ENCODE data around the gene PRRC2A.

The PRRC2A gene

DNA sequence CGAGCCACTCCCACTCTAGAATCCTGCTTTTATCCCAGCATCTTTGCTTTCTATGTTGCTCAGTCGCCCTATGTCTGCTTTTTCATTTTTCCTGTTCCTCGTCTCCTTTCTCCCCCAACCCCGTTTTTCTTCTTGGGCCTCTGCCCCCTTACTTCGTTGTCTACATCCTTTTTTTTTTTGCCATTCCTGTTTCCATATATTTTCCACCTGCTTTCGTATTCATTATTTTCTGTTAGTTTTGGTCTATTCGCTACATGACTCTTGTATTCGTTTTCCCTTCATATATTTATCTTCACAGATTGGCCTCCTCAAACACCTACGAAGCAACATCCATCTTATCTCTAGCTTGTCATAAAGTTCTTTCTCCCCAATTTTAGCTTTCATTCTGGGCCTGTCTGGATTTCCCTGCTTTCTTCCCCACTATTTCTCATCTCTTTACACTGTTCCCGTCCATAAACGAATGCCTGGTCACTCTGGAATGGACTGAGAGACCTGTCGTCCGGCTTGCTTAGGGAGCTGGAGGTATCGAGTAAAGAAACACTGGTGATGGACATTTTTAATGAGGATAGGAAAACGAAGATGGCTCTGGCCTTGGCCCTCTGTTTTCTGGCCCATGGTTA lies 915 bp downstream of the PRRC2A start:
- peak overlapping the region; percentile 99 for H3K27ac ChIP-seq (ENCODE audit: extremely low read depth, low read depth, low read length)
- no peaks in the 10 kb centered on the region for H3K9me3 ChIP-seq (ENCODE audit: control insufficient read depth, insufficient read depth, low read depth, low read length)
- peak overlapping the region; percentile 97 for H3K4me3 ChIP-seq (ENCODE audit: low read depth, low read length)
- H3K36me3 ChIP-seq (ENCODE audit: control insufficient read depth in 2 of 2, insufficient read depth in 1 of 2, low read length in 2 of 2) = peaks cover 33 to 53% of the 10 kb centered on the region in 2 experiments
- peaks cover 7% of the 10 kb centered on the region; the same call in 1 of the 2 replicates for H3K4me1 ChIP-seq (ENCODE audit: control insufficient read depth, insufficient read depth, low read length)
- CTCF ChIA-PET = interaction anchor here (0.7 to 0.9 kb wide), 3 partner anchors 15 to 41 kb away, joined by 3 to 5 read pairs (median 3); no protein-coding TSS in a partner anchor
- POLR2A ChIA-PET = interaction anchor here (0.6 to 9.7 kb wide), 17 partner anchors 15 to 1349 kb away, joined by 3 to 123 read pairs (median 4); partner anchors contain the start of genes ABHD16A, ATP6V1G2, BAG6 and C6orf47
- TF ChIP-seq ZNF202 (tag by site-specific recombination; IDR thresholded peaks at IDR 0.05; ENCODE audit: borderline replicate concordance) (no peak), ZNF555 (tag by site-specific recombination; conservative IDR thresholded peaks at IDR 0.05) (no peak), KLF7 (tag by site-specific recombination; IDR thresholded peaks at IDR 0.05; ENCODE audit: borderline replicate concordance) (no peak; the same call in 1 of the 2 replicates), ZNF76 (tag by site-specific recombination; IDR thresholded peaks at IDR 0.05; ENCODE audit: borderline replicate concordance, low read depth) (no peak), ZNF514 (tag by site-specific recombination; IDR thresholded peaks at IDR 0.05) (no peak), KLF10 (tag by site-specific recombination; IDR thresholded peaks at IDR 0.05) (no peak), ZNF292 (tag by site-specific recombination; IDR thresholded peaks at IDR 0.05; ENCODE audit: borderline replicate concordance, low read depth) (peak; percentile 35; the same call in 1 of the 2 replicates), ZNF654 (tag by site-specific recombination; IDR thresholded peaks at IDR 0.05; ENCODE audit: low read depth) (no peak), ZNF670 (tag by site-specific recombination; IDR thresholded peaks at IDR 0.05; ENCODE audit: low read depth) (no peak), ZNF510 (tag by site-specific recombination; IDR thresholded peaks at IDR 0.05; ENCODE audit: insufficient replicate concordance) (no peak), ZNF140 (tag by site-specific recombination; IDR thresholded peaks at IDR 0.05) (no peak), REPIN1 (tag by site-specific recombination; IDR thresholded peaks at IDR 0.05; ENCODE audit: low read depth) (no peak), ZNF560 (tag by site-specific recombination; IDR thresholded peaks at IDR 0.05; ENCODE audit: borderline replicate concordance) (no peak), WT1 (tag by site-specific recombination; IDR thresholded peaks at IDR 0.05) (peak; percentile 1; the same call in 1 of the 2 replicates), ZNF211 (tag by site-specific recombination; IDR thresholded peaks at IDR 0.05; ENCODE audit: low read depth) (no peak), ZNF391 (tag by site-specific recombination; IDR thresholded peaks at IDR 0.05; ENCODE audit: borderline replicate concordance, low read depth) (no peak)
- TF ChIP-seq, protein P1, sequence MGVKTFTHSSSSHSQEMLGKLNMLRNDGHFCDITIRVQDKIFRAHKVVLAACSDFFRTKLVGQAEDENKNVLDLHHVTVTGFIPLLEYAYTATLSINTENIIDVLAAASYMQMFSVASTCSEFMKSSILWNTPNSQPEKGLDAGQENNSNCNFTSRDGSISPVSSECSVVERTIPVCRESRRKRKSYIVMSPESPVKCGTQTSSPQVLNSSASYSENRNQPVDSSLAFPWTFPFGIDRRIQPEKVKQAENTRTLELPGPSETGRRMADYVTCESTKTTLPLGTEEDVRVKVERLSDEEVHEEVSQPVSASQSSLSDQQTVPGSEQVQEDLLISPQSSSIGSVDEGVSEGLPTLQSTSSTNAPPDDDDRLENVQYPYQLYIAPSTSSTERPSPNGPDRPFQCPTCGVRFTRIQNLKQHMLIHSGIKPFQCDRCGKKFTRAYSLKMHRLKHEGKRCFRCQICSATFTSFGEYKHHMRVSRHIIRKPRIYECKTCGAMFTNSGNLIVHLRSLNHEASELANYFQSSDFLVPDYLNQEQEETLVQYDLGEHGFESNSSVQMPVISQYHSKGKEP (tag by site-specific recombination; IDR thresholded peaks at IDR 0.05) = no peak
- TF ChIP-seq, protein P2, sequence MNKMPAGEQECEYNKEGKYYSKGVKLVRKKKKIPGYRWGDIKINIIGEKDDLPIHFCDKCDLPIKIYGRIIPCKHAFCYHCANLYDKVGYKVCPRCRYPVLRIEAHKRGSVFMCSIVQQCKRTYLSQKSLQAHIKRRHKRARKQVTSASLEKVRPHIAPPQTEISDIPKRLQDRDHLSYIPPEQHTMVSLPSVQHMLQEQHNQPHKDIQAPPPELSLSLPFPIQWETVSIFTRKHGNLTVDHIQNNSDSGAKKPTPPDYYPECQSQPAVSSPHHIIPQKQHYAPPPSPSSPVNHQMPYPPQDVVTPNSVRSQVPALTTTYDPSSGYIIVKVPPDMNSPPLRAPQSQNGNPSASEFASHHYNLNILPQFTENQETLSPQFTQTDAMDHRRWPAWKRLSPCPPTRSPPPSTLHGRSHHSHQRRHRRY (tag by site-specific recombination; IDR thresholded peaks at IDR 0.05) = no peak
- TF ChIP-seq, protein P3, sequence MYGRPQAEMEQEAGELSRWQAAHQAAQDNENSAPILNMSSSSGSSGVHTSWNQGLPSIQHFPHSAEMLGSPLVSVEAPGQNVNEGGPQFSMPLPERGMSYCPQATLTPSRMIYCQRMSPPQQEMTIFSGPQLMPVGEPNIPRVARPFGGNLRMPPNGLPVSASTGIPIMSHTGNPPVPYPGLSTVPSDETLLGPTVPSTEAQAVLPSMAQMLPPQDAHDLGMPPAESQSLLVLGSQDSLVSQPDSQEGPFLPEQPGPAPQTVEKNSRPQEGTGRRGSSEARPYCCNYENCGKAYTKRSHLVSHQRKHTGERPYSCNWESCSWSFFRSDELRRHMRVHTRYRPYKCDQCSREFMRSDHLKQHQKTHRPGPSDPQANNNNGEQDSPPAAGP (tag by site-specific recombination; IDR thresholded peaks at IDR 0.05) = no peak
- TF ChIP-seq, protein P4, sequence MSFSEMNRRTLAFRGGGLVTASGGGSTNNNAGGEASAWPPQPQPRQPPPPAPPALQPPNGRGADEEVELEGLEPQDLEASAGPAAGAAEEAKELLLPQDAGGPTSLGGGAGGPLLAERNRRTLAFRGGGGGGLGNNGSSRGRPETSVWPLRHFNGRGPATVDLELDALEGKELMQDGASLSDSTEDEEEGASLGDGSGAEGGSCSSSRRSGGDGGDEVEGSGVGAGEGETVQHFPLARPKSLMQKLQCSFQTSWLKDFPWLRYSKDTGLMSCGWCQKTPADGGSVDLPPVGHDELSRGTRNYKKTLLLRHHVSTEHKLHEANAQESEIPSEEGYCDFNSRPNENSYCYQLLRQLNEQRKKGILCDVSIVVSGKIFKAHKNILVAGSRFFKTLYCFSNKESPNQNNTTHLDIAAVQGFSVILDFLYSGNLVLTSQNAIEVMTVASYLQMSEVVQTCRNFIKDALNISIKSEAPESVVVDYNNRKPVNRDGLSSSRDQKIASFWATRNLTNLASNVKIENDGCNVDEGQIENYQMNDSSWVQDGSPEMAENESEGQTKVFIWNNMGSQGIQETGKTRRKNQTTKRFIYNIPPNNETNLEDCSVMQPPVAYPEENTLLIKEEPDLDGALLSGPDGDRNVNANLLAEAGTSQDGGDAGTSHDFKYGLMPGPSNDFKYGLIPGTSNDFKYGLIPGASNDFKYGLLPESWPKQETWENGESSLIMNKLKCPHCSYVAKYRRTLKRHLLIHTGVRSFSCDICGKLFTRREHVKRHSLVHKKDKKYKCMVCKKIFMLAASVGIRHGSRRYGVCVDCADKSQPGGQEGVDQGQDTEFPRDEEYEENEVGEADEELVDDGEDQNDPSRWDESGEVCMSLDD (tag by site-specific recombination; IDR thresholded peaks at IDR 0.05) = 0 out of 2 replicates have a peak, but pooled peaks have one; percentile 28
- TF ChIP-seq, protein P5, sequence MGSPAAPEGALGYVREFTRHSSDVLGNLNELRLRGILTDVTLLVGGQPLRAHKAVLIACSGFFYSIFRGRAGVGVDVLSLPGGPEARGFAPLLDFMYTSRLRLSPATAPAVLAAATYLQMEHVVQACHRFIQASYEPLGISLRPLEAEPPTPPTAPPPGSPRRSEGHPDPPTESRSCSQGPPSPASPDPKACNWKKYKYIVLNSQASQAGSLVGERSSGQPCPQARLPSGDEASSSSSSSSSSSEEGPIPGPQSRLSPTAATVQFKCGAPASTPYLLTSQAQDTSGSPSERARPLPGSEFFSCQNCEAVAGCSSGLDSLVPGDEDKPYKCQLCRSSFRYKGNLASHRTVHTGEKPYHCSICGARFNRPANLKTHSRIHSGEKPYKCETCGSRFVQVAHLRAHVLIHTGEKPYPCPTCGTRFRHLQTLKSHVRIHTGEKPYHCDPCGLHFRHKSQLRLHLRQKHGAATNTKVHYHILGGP (tag by site-specific recombination; IDR thresholded peaks at IDR 0.05) = no peak
- TF ChIP-seq, protein P6, sequence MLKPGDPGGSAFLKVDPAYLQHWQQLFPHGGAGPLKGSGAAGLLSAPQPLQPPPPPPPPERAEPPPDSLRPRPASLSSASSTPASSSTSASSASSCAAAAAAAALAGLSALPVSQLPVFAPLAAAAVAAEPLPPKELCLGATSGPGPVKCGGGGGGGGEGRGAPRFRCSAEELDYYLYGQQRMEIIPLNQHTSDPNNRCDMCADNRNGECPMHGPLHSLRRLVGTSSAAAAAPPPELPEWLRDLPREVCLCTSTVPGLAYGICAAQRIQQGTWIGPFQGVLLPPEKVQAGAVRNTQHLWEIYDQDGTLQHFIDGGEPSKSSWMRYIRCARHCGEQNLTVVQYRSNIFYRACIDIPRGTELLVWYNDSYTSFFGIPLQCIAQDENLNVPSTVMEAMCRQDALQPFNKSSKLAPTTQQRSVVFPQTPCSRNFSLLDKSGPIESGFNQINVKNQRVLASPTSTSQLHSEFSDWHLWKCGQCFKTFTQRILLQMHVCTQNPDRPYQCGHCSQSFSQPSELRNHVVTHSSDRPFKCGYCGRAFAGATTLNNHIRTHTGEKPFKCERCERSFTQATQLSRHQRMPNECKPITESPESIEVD (tag by site-specific recombination; IDR thresholded peaks at IDR 0.05) = no peak
- TF ChIP-seq, protein P7, sequence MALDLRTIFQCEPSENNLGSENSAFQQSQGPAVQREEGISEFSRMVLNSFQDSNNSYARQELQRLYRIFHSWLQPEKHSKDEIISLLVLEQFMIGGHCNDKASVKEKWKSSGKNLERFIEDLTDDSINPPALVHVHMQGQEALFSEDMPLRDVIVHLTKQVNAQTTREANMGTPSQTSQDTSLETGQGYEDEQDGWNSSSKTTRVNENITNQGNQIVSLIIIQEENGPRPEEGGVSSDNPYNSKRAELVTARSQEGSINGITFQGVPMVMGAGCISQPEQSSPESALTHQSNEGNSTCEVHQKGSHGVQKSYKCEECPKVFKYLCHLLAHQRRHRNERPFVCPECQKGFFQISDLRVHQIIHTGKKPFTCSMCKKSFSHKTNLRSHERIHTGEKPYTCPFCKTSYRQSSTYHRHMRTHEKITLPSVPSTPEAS (tag by site-specific recombination; IDR thresholded peaks at IDR 0.05) = no peak
